ENCODE measurements around the gene NPL. TPM values are rescaled to one million over a fixed set of nuclear protein-coding genes. Genes with fewer than 3 reads are reported as not detected.

The NPL gene
- total and polyA plus RNA-seq, 2 of the 13 experiments (the other 11 are each of a cell fraction or from before 2014, with no cell fraction given), result 0.03 to 0.04 TPM

DNA sequence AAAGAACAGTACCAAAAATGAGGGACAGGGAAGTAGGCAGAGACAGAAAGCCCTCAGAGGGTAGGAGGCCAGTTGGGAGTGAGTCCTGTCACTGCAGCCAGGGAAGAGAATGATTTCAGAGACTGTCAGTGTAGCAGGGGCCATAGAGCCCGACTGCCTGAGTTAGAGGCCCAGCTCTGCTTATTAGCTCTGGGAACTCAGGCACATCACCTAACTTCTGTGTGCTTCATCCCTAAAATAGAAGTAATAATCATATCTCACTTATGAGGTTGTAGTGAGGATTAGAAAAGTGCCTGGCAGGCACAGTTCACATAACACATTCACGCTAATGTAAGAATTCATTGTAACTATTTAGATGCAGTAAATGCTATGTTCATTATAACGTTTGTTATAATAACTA, 18.3 kb downstream of the NPL start:
- Histone ChIP-seq H3K79me2 (ENCODE audit: insufficient read depth, low read length) (no peaks in the 10 kb centered on the region), H2AFZ (ENCODE audit: low read length) (no peak overlapping the region), H3K9me3 (ENCODE audit: low read length) (no peaks in the 10 kb centered on the region), H3K27me3 (ENCODE audit: control insufficient read depth in 1 of 2, insufficient read depth in 2 of 2, low read length in 2 of 2) (peaks cover 0 to 1% of the 10 kb centered on the region in 2 experiments; a peak in 1 of 5 replicates), H3K4me2 (ENCODE audit: low read depth, low read length) (no peak overlapping the region), H3K27ac (ENCODE audit: extremely low read length, insufficient read depth, low read length) (no peak overlapping the region), H4K20me1 (ENCODE audit: insufficient read depth, low read length) (no peaks in the 10 kb centered on the region), H3K36me3 (replicated peaks in 1 of 2; ENCODE audit: control insufficient read depth in 1 of 2, insufficient read depth in 2 of 2, low read length in 2 of 2) (no peaks in the 10 kb centered on the region), H3K9ac (ENCODE audit: insufficient read depth, low read depth, low read length) (no peak overlapping the region), H3K4me3 (replicated peaks in 1 of 3; ENCODE audit: insufficient read depth in 1 of 3, low read depth in 2 of 3, low read length in 3 of 3) (no peak overlapping the region), H3K4me1 (ENCODE audit: insufficient read depth, low read length) (no peaks in the 10 kb centered on the region)
- BruUV-seq (replicated peaks), result no TSS peak
- in situ Hi-C loops (cut with HindIII; ENCODE audit: extremely low pct_ligation_motif_present, low pct_unique_long_range_greater_than_20kb), result no loop called here
- FAIRE-seq (no peak), ATAC-seq (no peak), DNase-seq (ENCODE audit: low spot score) (no peak)
- POLR2A ChIA-PET, result no interaction called here
- intact Hi-C loops (cut with micrococcal nuclease; ENCODE audit: unreplicated experiment), result no loop called here
- CTCF ChIA-PET (ENCODE audit: low intra/inter-chr PET ratio, low total read pairs), result no interaction called here
- TF ChIP-seq, protein P1, sequence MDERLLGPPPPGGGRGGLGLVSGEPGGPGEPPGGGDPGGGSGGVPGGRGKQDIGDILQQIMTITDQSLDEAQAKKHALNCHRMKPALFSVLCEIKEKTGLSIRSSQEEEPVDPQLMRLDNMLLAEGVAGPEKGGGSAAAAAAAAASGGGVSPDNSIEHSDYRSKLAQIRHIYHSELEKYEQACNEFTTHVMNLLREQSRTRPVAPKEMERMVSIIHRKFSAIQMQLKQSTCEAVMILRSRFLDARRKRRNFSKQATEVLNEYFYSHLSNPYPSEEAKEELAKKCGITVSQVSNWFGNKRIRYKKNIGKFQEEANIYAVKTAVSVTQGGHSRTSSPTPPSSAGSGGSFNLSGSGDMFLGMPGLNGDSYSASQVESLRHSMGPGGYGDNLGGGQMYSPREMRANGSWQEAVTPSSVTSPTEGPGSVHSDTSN (CRISPR knock-in tag; IDR thresholded peaks at IDR 0.05), result no peak
- TF ChIP-seq STAG1 (CRISPR knock-in tag; IDR thresholded peaks at IDR 0.05), result no peak
- no peak for TF ChIP-seq ZNF430 (CRISPR knock-in tag; IDR thresholded peaks at IDR 0.05)
- TF ChIP-seq, protein P2, sequence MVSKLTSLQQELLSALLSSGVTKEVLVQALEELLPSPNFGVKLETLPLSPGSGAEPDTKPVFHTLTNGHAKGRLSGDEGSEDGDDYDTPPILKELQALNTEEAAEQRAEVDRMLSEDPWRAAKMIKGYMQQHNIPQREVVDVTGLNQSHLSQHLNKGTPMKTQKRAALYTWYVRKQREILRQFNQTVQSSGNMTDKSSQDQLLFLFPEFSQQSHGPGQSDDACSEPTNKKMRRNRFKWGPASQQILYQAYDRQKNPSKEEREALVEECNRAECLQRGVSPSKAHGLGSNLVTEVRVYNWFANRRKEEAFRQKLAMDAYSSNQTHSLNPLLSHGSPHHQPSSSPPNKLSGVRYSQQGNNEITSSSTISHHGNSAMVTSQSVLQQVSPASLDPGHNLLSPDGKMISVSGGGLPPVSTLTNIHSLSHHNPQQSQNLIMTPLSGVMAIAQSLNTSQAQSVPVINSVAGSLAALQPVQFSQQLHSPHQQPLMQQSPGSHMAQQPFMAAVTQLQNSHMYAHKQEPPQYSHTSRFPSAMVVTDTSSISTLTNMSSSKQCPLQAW (CRISPR knock-in tag; IDR thresholded peaks at IDR 0.05), result no peak
- no peak for TF ChIP-seq NFRKB (IDR thresholded peaks at IDR 0.05)
- TF ChIP-seq, protein P3, sequence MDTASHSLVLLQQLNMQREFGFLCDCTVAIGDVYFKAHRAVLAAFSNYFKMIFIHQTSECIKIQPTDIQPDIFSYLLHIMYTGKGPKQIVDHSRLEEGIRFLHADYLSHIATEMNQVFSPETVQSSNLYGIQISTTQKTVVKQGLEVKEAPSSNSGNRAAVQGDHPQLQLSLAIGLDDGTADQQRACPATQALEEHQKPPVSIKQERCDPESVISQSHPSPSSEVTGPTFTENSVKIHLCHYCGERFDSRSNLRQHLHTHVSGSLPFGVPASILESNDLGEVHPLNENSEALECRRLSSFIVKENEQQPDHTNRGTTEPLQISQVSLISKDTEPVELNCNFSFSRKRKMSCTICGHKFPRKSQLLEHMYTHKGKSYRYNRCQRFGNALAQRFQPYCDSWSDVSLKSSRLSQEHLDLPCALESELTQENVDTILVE (CRISPR knock-in tag; IDR thresholded peaks at IDR 0.05), result no peak
- TF ChIP-seq PPARG (CRISPR knock-in tag; conservative IDR thresholded peaks at IDR 0.05), result no peak
- 30% methylated on average over 3 of the region's 3 CpGs for WGBS (ENCODE audit: low lambda C conversion rate)

Measured in HepG2 (cell line).